H1 (cell line): ENCODE results near the gene CLIP4. TPM values are rescaled to one million over a fixed set of nuclear protein-coding genes. Genes with fewer than 3 reads are reported as not detected.

ENCODE experiments used
- CHD1 ChIP-seq: IDR thresholded peaks from 2 replicates; pipeline ENCODE4 v1.6.1; 2012; ENCODE audit warnings: low read depth, low read length, improper control_type of control experiment
- EGR1 ChIP-seq: IDR thresholded peaks from 2 replicates; pipeline ENCODE4 v1.6.1; 2011; ENCODE audit warnings: low read depth, low read length, borderline replicate concordance
- HDAC2 ChIP-seq, 2 experiments: fragments of 300-600 bp in 1 of 2; sonication (generic) in 1 of 2; IDR thresholded peaks; 2 replicates each; pipeline ENCODE4 v1.6.1; 2011 to 2012; ENCODE audit warnings: low read depth in 2 of 2, low read length in 2 of 2, mild to moderate bottlenecking in 2 of 2, moderate library complexity in 2 of 2, borderline replicate concordance in 1 of 2, inconsistent platforms in 1 of 2
- JUN ChIP-seq: IDR thresholded peaks from 2 replicates; pipeline ENCODE4 v1.6.1; 2011; ENCODE audit warnings: low read depth, mild to moderate bottlenecking, improper control_type of control experiment, low read length
- SIN3A ChIP-seq, 2 experiments: IDR thresholded peaks in 1 of 2; conservative IDR thresholded peaks in 1 of 2; 2 replicates each; pipeline ENCODE4 v1.6.1; 2011 to 2012; ENCODE audit warnings: low read length in 2 of 2, improper control_type of control experiment in 1 of 2, low read depth in 1 of 2, mild to moderate bottlenecking in 1 of 2
- TAF1 ChIP-seq: IDR thresholded peaks from 2 replicates; pipeline ENCODE4 v1.6.1; 2011; ENCODE audit warnings: mild to moderate bottlenecking, low read depth, low read length
- TCF12 ChIP-seq: IDR thresholded peaks from 2 replicates; pipeline ENCODE4 v1.6.1; 2011; ENCODE audit warnings: low read depth, mild to moderate bottlenecking, low read length
- polyA plus RNA-seq, 7 experiments: library from polyadenylated mRNA; depleted of rRNA in 3 of 7; stranded (reverse) in 5 of 7; unstranded in 2 of 7; fragments of >200 nt in 5 of 7; fragments of 200-250 nt in 2 of 7; gene quantifications; 1 replicate in 5 of 7; 2 replicates in 1 of 7; 4 replicates in 1 of 7; pipeline versions ENCODE4 v1.2.1 to v1.2.3, GENCODE V29; 2011 to 2013; ENCODE audit warnings: missing spikeins in 2 of 7, mixed read lengths in 2 of 7
- total RNA-seq: library from RNA; stranded (reverse); fragmentation: NEBNext Ultra II Directional; extraction: Animal tissue kit (Norgen Biotek cat#: 25700); gene quantifications from 2 replicates; pipeline ENCODE4 v1.2.1, GENCODE V29; 2021

Gene CLIP4
- total and polyA plus RNA-seq, 2 of the 8 experiments (the other 6 are each of a cell fraction or from before 2014, with no cell fraction given): 0.08 to 0.09 TPM

GRCh38 chr2:29227935-29228675, 112.9 kb downstream of the CLIP4 start (continued):
- TF ChIP-seq EGR1: no peak
- no peak for TF ChIP-seq SIN3A (conservative IDR thresholded peaks at IDR 0.05 in 1 of 2, IDR thresholded peaks at IDR 0.05 in 1 of 2; ENCODE audit: low read depth in 1 of 2, low read length in 2 of 2)
- no peak for TF ChIP-seq CHD1
- no peak for TF ChIP-seq HDAC2 (IDR thresholded peaks at IDR 0.05; ENCODE audit: borderline replicate concordance in 1 of 2, low read depth in 2 of 2, low read length in 2 of 2)
- TF ChIP-seq JUN: no peak
- no peak for TF ChIP-seq TAF1
- TF ChIP-seq TCF12: no peak
- TF ChIP-seq, all 59 proteins: peak for 0
